Midbrain (tissue), 1 donor: ENCODE data around the gene CDH15.
"Not testable (repeated sequence)": the region's sequence is repeated elsewhere in the genome, so short reads cannot be mapped to it uniquely, and the experiment has no call there.

Experiments used
- DNase-seq: peaks from one replicate; lab custom pipeline; 2025; lab: John Stamatoyannopoulos, UW

Gene CDH15

GRCh38 chr16:89233678-89234490 is 62.3 kb downstream of the CDH15 start:
- DNase-seq: no peak

- no peak for DNase-seq
Observed at GRCh38 chr16:89237733-89238132, 66.2 kb downstream of the CDH15 start.

- DNase-seq: peak; percentile 61
Observed at GRCh38 chr16:89241187-89242007, 69.8 kb downstream of the CDH15 start.

- no peak for DNase-seq
Observed at GRCh38 chr16:89242795-89243200, 71.2 kb downstream of the CDH15 start.

- no peak for DNase-seq
Observed at GRCh38 chr16:89243664-89244063, 72.1 kb downstream of the CDH15 start.

GRCh38 chr16:89244264-89244663 is 72.7 kb downstream of the CDH15 start:
- DNase-seq: not testable (repeated sequence)

- DNase-seq: no peak
Observed at GRCh38 chr16:89244754-89245153, 73.2 kb downstream of the CDH15 start.
